HepG2 (cell line): ENCODE data around the gene IGF2BP3. TPM values are rescaled to one million over a fixed set of nuclear protein-coding genes. Genes with fewer than 3 reads are reported as not detected.

Experiments
- ATAC-seq: fragments of 200-7000 bp; cut with Tn5 transposase; 3 replicates; pipeline ENCODE4 v1.9.1; 2020; ENCODE audit warnings: mild to moderate bottlenecking, moderate library complexity
- BruUV-seq: library from RNA; stranded (reverse); fragments of 400-500 nt; replicated peaks from 2 replicates; lab custom pipeline; 2021; lab: Mats Ljungman, UMichigan
- CTCF ChIA-PET: fragments of 300-600 bp; formaldehyde crosslinking; extraction: SDS; loops from one replicate; lab custom pipeline; 2021; ENCODE audit warnings: low total read pairs, inconsistent platforms, low intra/inter-chr PET ratio; lab: Yijun Ruan, JAX
- POLR2A ChIA-PET: fragments of 350-600 bp; sonication (Branson Sonifier 250); formaldehyde crosslinking; loops from one replicate; lab custom pipeline; 2020; ENCODE audit warnings: antibody characterized with exemption, inconsistent platforms; lab: Yijun Ruan, JAX
- DNase-seq: peaks from one replicate; pipeline ENCODE4 v3.0.0-alpha.2; 2015; ENCODE audit warnings: low spot score
- FAIRE-seq: peaks from 3 replicates; lab custom pipeline; 2011; peaks lifted over from hg19 to GRCh38; lab: Jason Lieb, UNC
- H2AFZ ChIP-seq: one replicate; pipeline ENCODE4 v1.6.1; 2011; ENCODE audit warnings: low read length, inconsistent platforms
- H3K27ac ChIP-seq: fragments of 300-600 bp; 3 replicates; pipeline ENCODE4 v1.8.0; 2011; ENCODE audit warnings: mixed run types, mild to moderate bottlenecking, mixed read lengths, low read length, inconsistent platforms; ENCODE audit not compliant: insufficient read depth; ENCODE audit errors: extremely low read length
- H3K27me3 ChIP-seq, 2 experiments: fragments of 200-600 bp in 1 of 2; 2 replicates in 1 of 2; 3 replicates in 1 of 2; pipeline versions ENCODE4 v1.6.0 to v1.8.0; 2011; ENCODE audit warnings: low read length in 2 of 2, mild to moderate bottlenecking in 2 of 2, moderate library complexity in 2 of 2, inconsistent platforms in 1 of 2; ENCODE audit not compliant: insufficient read depth in 2 of 2, control insufficient read depth in 1 of 2
- H3K36me3 ChIP-seq, 2 experiments: fragments of 200-600 bp in 1 of 2; replicated peaks in 1 of 2; 2 replicates in 1 of 2; 3 replicates in 1 of 2; pipeline versions ENCODE4 v1.5.1 to v1.8.0; 2011; ENCODE audit warnings: low read length in 2 of 2, inconsistent platforms in 1 of 2; ENCODE audit not compliant: insufficient read depth in 2 of 2, control insufficient read depth in 1 of 2
- H3K4me1 ChIP-seq: 2 replicates; pipeline ENCODE4 v1.5.1; 2012; ENCODE audit warnings: low read length, inconsistent platforms; ENCODE audit not compliant: insufficient read depth
- H3K4me2 ChIP-seq: 2 replicates; pipeline ENCODE4 v1.6.0; 2011; ENCODE audit warnings: low read depth, low read length, inconsistent platforms
- H3K4me3 ChIP-seq, 3 experiments: fragments of 200-600 bp in 1 of 3; sonication (generic), shearing (Covaris generic) in 1 of 3; replicated peaks in 1 of 3; 2 replicates each; pipeline ENCODE4 v1.5.1; 2011 to 2016; ENCODE audit warnings: low read length in 3 of 3, inconsistent platforms in 2 of 3, low read depth in 2 of 3, mild to moderate bottlenecking in 2 of 3, control low read depth in 1 of 3, mixed read lengths in 1 of 3; ENCODE audit not compliant: insufficient read depth in 1 of 3
- H3K79me2 ChIP-seq: one replicate; pipeline ENCODE4 v1.6.1; 2011; ENCODE audit warnings: low read length, inconsistent platforms; ENCODE audit not compliant: insufficient read depth
- H3K9ac ChIP-seq: 2 replicates; pipeline ENCODE4 v1.6.0; 2011; ENCODE audit warnings: mild to moderate bottlenecking, low read depth, low read length, inconsistent platforms; ENCODE audit not compliant: insufficient read depth
- H3K9me3 ChIP-seq: 2 replicates; pipeline ENCODE4 v1.5.1; 2012; ENCODE audit warnings: mild to moderate bottlenecking, low read length
- H4K20me1 ChIP-seq: 2 replicates; pipeline ENCODE4 v1.6.0; 2011; ENCODE audit warnings: inconsistent platforms, mild to moderate bottlenecking, low read length, moderate library complexity; ENCODE audit not compliant: insufficient read depth
- CHCHD3 ChIP-seq: sonication (generic); formaldehyde crosslinking; IDR thresholded peaks from 2 replicates; pipeline ENCODE4 v1.8.0; 2022; ENCODE audit warnings: mild to moderate bottlenecking, missing genetic modification reagents, moderate library complexity
- DBP ChIP-seq: sonication (generic); formaldehyde crosslinking; IDR thresholded peaks from 2 replicates; pipeline ENCODE4 v1.4.0; 2020; ENCODE audit warnings: missing genetic modification reagents; ENCODE audit errors: not compliant biosample characterization
- FOXO1 ChIP-seq: sonication (generic); formaldehyde crosslinking; IDR thresholded peaks from 2 replicates; pipeline ENCODE4 v1.4.0; 2020; ENCODE audit warnings: missing genetic modification reagents
- GMEB2 ChIP-seq: IDR thresholded peaks from 2 replicates; pipeline ENCODE4 v1.6.1; 2016; ENCODE audit warnings: missing biosample characterization, missing genetic modification reagents, low read depth
- RFX5 ChIP-seq: IDR thresholded peaks from 2 replicates; pipeline ENCODE4 v1.6.1; 2011; ENCODE audit warnings: low read depth, low read length, improper control_type of control experiment
- TOE1 ChIP-seq: sonication (generic); formaldehyde crosslinking; IDR thresholded peaks from 2 replicates; pipeline ENCODE4 v1.4.0; 2020; ENCODE audit warnings: mild to moderate bottlenecking, missing genetic modification reagents
- TP53 ChIP-seq: sonication (generic); formaldehyde crosslinking; conservative IDR thresholded peaks from 2 replicates; pipeline ENCODE4 v1.4.0; 2020; ENCODE audit warnings: missing genetic modification reagents
- TSC22D2 ChIP-seq: sonication (generic); formaldehyde crosslinking; IDR thresholded peaks from 2 replicates; pipeline ENCODE4 v1.5.1; 2020; ENCODE audit warnings: missing genetic modification reagents, mild to moderate bottlenecking, borderline replicate concordance
- ZNF296 ChIP-seq: sonication (generic); formaldehyde crosslinking; conservative IDR thresholded peaks from 2 replicates; pipeline ENCODE4 v1.5.0; 2020; ENCODE audit warnings: mild to moderate bottlenecking, missing genetic modification reagents
- in situ Hi-C: cut with HindIII; loops from 2 replicates; pipeline ENCODE4 v1.10.0; 2017; ENCODE audit warnings: low pct_unique_long_range_greater_than_20kb; ENCODE audit not compliant: extremely low pct_ligation_motif_present
- intact Hi-C: fragments of 100-400 bp; cut with micrococcal nuclease; formaldehyde crosslinking; loops from one replicate; pipeline ENCODE4 v1.10.0; 2022; ENCODE audit not compliant: unreplicated experiment
- polyA plus RNA-seq, 8 experiments: library from polyadenylated mRNA; depleted of rRNA in 3 of 8; stranded (reverse) in 7 of 8; unstranded in 1 of 8; fragments of >200 nt; fragmentation: Illumina TruSeq in 4 of 8; extraction: Trizol in 4 of 8; gene quantifications; 2 replicates each; pipeline versions ENCODE4 v1.2.1 to v1.2.3, GENCODE V29; 2011 to 2016; ENCODE audit warnings: low read depth in 4 of 8, missing spikeins in 1 of 8, mixed read lengths in 1 of 8; ENCODE audit not compliant: insufficient read depth in 1 of 8
- total RNA-seq, 5 experiments: library from RNA; depleted of rRNA; stranded (reverse); fragments of >200 nt; fragmentation: Illumina TruSeq; extraction: Trizol; gene quantifications; 2 replicates each; pipeline ENCODE4 v1.2.3, GENCODE V29; 2016; ENCODE audit warnings: low read depth in 1 of 5

Gene IGF2BP3
- total and polyA plus RNA-seq, 2 of the 13 experiments (the other 11 are each of a cell fraction or from before 2014, with no cell fraction given) = 37.7 to 39.5 TPM

GRCh38 chr7:23475576-23475839 lies 5.2 kb upstream of the IGF2BP3 start:
- TF ChIP-seq FOXO1 (CRISPR knock-in tag) (no peak), GMEB2 (CRISPR knock-in tag) (no peak), TSC22D2 (CRISPR knock-in tag) (no peak), DBP (CRISPR knock-in tag) (no peak), CHCHD3 (CRISPR knock-in tag) (no peak), ZNF296 (CRISPR knock-in tag) (no peak), TOE1 (CRISPR knock-in tag) (no peak), RFX5 (no peak), TP53 (CRISPR knock-in tag) (no peak)
- TF ChIP-seq, all 625 proteins: peak for 0
- Histone ChIP-seq H3K9ac (peak overlapping the region; percentile 86), H3K27ac (peak overlapping the region; percentile 96), H3K79me2 (peaks cover 50% of the 10 kb centered on the region), H3K27me3 (no peaks in the 10 kb centered on the region; a peak in 1 of 5 replicates), H3K4me1 (peaks cover 25% of the 10 kb centered on the region), H3K4me2 (peak overlapping the region; percentile 87), H2AFZ (peak overlapping the region; percentile 44), H4K20me1 (no peaks in the 10 kb centered on the region), H3K36me3 (no peaks in the 10 kb centered on the region), H3K4me3 (peak overlapping the region; percentile 54 to 86 (median 82); a peak in 5 of 6 replicates), H3K9me3 (no peaks in the 10 kb centered on the region)
- POLR2A ChIA-PET = interaction anchor here (0.8 to 1.5 kb wide), 6 partner anchors 11 to 181 kb away, joined by 3 to 6 read pairs (median 4); partner anchors contain the start of gene MALSU1
- BruUV-seq = no TSS peak
- no peak for DNase-seq
- in situ Hi-C loops (no loop called here), intact Hi-C loops (loop anchor here (2.0 to 10.0 kb wide), 3 partner anchors 55 to 291 kb away; partner anchors contain the start of genes NUP42 and TRA2A)
- CTCF ChIA-PET = no interaction called here
- ATAC-seq = no peak
- FAIRE-seq = no peak
